ENCODE results near the gene RPL41.

GRCh38 chr12:56137853-56138571, 21.6 kb downstream of the RPL41 start:
- TF ChIP-seq TAF1 (IDR thresholded peaks at IDR 0.05; ENCODE audit: low read depth, low read length) (no peak), POLR2A (IDR thresholded peaks at IDR 0.05; ENCODE audit: low read depth, low read length) (no peak), POLR2AphosphoS5 (IDR thresholded peaks at IDR 0.05; ENCODE audit: low read depth, low read length) (no peak), POU2F2 (IDR thresholded peaks at IDR 0.05; ENCODE audit: low read depth, low read length) (no peak), SPI1 (IDR thresholded peaks at IDR 0.05; ENCODE audit: low read depth, low read length) (no peak)
